NB4 (cell line): ENCODE data around the gene HMGCLL1.

ENCODE experiments used
- DNase-seq: peaks from one replicate; pipeline ENCODE4 v3.0.0; 2010; ENCODE audit warnings: low read depth
- H3K4me3 ChIP-seq: one replicate; pipeline ENCODE4 v1.5.1; 2011; ENCODE audit warnings: mild to moderate bottlenecking, low read depth, low read length, moderate library complexity
- MYC ChIP-seq: IDR thresholded peaks from 2 replicates; pipeline ENCODE4 v1.6.1; 2011; ENCODE audit warnings: low read depth, low read length
- POLR2A ChIP-seq: IDR thresholded peaks from 2 replicates; pipeline ENCODE4 v1.6.1; 2011; ENCODE audit warnings: mild to moderate bottlenecking; ENCODE audit not compliant: insufficient read length; ENCODE audit errors: extremely low read depth
- TF ChIP-seq, protein P1 (sequence below): IDR thresholded peaks from 2 replicates; pipeline ENCODE4 v1.6.1; 2011; ENCODE audit warnings: low read depth, low read length
- TF ChIP-seq, protein P2 (sequence below): IDR thresholded peaks from one replicate; pipeline ENCODE4 v1.5.1; 2012; ENCODE audit warnings: low read depth, low read length

The HMGCLL1 gene

DNA sequence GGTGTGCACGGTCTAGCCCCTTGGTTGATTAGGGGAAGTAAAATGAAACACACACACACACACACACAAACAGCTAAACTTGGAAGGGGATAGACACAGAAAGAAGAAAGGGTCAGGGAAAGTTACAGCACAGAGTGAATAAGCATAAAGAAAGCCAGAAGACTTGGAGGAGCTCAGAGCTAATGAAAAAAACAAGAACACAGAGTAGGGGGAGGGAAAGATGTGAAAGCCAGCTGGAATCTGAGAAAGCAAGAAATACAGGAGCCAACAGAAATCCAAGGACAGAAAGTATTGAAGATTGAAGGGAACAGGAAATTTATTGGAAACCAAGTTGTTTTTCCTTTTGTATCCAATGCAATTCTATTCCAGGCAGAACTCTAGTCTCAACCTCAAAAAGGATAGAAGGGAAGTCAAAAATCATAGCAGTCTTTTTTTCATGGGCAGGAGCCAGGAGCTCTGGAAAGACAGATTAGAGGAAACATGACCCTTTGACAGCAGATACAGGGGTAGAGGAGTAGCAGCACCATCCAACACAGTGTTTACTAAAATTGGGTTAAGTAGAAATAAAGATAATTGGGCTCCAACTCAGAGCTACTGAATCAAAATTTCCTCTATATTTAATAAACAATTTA lies 10.1 kb downstream of the HMGCLL1 start:
- TF ChIP-seq, protein P1, sequence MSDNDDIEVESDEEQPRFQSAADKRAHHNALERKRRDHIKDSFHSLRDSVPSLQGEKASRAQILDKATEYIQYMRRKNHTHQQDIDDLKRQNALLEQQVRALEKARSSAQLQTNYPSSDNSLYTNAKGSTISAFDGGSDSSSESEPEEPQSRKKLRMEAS = no peak
- TF ChIP-seq POLR2A (no peak), MYC (no peak)
- TF ChIP-seq, protein P2, sequence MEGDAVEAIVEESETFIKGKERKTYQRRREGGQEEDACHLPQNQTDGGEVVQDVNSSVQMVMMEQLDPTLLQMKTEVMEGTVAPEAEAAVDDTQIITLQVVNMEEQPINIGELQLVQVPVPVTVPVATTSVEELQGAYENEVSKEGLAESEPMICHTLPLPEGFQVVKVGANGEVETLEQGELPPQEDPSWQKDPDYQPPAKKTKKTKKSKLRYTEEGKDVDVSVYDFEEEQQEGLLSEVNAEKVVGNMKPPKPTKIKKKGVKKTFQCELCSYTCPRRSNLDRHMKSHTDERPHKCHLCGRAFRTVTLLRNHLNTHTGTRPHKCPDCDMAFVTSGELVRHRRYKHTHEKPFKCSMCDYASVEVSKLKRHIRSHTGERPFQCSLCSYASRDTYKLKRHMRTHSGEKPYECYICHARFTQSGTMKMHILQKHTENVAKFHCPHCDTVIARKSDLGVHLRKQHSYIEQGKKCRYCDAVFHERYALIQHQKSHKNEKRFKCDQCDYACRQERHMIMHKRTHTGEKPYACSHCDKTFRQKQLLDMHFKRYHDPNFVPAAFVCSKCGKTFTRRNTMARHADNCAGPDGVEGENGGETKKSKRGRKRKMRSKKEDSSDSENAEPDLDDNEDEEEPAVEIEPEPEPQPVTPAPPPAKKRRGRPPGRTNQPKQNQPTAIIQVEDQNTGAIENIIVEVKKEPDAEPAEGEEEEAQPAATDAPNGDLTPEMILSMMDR = no peak
- no peak for DNase-seq
- H3K4me3 ChIP-seq = no peak overlapping the region

DNA sequence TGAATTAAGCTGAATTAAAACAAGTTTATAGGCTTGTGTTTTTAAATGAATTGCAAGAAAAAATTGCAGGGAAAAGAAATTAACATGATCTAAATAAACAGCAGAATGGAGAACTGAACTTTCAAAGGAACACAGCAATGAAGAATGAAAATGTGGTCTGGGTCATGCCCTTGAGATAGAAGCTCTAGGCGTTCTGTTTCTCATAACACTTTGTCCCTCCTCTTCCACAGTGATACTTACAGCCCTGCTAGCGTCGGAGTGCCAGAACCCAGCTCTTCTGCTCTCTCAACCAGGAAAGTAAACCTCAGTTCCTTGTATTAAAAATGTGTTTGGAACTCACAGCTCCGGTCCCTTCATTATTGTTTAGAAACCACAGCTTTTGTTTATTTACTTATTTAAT lies 11.4 kb downstream of the HMGCLL1 start:
- no peak for DNase-seq
- TF ChIP-seq, protein P1 = no peak
- TF ChIP-seq, protein P2 = no peak
- no peak for TF ChIP-seq POLR2A
- TF ChIP-seq MYC = no peak
- no peak overlapping the region for H3K4me3 ChIP-seq

DNA sequence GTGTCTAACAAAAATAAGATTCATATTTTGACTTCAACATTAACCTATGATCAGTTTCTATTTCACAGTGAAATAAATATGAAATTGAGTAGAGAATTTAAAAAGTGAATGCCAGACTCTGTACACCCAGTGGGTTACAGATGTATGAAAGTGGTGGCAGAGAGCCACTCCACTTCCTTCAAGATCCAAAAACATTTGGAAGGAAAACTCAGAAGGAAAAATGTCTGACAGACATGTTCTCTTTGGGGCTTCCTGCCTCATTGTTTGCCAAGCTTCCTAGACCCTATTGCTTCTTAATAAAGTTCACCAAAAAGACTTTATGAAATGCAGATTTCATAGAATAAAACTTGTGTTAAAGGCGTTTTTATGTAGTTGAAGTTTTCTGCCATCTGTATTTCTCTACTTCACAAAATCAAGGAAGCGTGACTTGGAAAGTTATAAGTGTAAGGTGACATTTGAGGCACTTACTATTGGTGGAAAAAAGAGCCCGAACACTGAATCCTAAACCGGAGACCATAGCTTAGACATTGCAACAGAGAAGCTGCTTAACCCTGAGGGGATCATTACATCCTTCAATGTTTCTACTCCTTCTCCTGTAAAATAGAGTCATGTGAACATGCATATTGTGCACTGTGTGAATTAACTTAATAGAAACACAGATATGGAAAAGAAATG lies 12.8 kb downstream of the HMGCLL1 start:
- H3K4me3 ChIP-seq = no peak overlapping the region
- DNase-seq = no peak
- TF ChIP-seq MYC = no peak
- TF ChIP-seq, protein P2 = no peak
- TF ChIP-seq POLR2A = no peak
- TF ChIP-seq, protein P1 = no peak

DNA sequence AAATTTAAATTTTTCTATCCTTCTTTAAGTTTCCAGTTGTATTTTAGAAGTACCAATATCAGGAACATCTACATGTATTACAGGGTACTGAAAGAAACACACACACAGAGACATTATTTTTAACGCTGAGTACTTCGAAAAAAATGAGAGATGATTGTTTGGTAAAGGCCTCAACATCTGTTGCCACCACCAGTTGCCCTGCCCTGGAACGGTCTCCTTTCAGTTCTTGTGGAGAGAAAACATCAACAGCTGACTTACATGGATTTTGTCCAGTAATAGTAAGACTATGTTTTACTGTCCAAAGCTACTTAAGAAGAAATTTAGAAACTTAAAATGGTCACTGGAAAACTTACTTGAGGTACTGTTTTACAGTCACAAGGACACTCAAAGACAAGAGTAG lies 16.7 kb downstream of the HMGCLL1 start:
- TF ChIP-seq POLR2A (no peak), MYC (no peak)
- TF ChIP-seq, protein P1 = no peak
- TF ChIP-seq, protein P2 = no peak
- no peak overlapping the region for H3K4me3 ChIP-seq
- DNase-seq = no peak

DNA sequence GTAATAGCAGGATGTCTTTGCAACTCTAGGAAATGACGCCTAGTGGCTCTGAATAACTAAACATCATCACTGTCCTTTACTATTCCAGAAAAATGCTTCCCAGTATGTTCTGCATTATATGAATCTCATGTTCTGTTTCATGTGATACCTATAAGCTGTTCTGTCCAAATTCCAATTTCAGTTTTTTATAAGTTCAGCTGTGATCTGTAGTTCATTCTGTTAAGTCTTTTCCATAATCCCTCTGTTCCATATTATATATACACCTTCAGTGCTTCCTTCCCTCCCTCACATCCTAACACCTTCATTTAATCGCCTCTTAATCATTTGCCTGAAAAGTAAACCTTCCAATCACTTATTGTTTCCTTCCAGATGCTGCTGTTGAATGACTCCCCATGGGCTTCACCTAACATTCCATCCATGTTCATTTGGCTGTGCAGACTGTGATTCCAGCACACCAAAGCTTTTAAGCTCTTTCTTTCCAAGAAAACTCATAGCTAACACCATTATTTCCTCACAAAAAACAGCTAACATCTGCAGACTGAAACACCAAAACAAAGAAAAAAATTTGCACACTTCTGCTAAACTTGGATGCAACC lies 18.6 kb downstream of the HMGCLL1 start:
- no peak overlapping the region for H3K4me3 ChIP-seq
- no peak for DNase-seq
- TF ChIP-seq POLR2A (no peak), MYC (no peak)
- TF ChIP-seq, protein P1 = no peak
- TF ChIP-seq, protein P2 = no peak
